WERI-Rb-1 (cell line): ENCODE results near the gene MGAM2.

Experiments
- DNase-seq: peaks from one replicate; pipeline ENCODE4 v3.0.0-alpha.2; 2020
- H3K27ac ChIP-seq: fragments of 250-450 bp; sonication (Bioruptor Pico); 2 replicates; pipeline ENCODE4 v1.5.1; 2020; ENCODE audit warnings: mild to moderate bottlenecking, moderate library complexity
- H3K27me3 ChIP-seq: fragments of 250-450 bp; sonication (Bioruptor Pico); 2 replicates; pipeline ENCODE4 v1.5.1; 2021; ENCODE audit warnings: mild to moderate bottlenecking, low read depth, moderate library complexity; ENCODE audit not compliant: insufficient read depth, severe bottlenecking
- H3K36me3 ChIP-seq: fragments of 250-450 bp; sonication (Bioruptor Pico); 2 replicates; pipeline ENCODE4 v1.5.1; 2020; ENCODE audit warnings: mild to moderate bottlenecking, moderate library complexity
- H3K4me3 ChIP-seq: 2 replicates; pipeline ENCODE4 v1.5.1; 2011; ENCODE audit warnings: low read depth, mild to moderate bottlenecking, control low read depth, low read length
- H3K9me3 ChIP-seq: fragments of 250-450 bp; sonication (Bioruptor Pico); 2 replicates; pipeline ENCODE4 v1.5.1; 2021; ENCODE audit warnings: mild to moderate bottlenecking, moderate library complexity; ENCODE audit not compliant: severe bottlenecking
- TF ChIP-seq, protein P1 (sequence below): IDR thresholded peaks from 2 replicates; pipeline ENCODE4 v1.5.1; 2011; ENCODE audit warnings: low read depth, mild to moderate bottlenecking, control low read depth, inconsistent platforms, low read length

Gene MGAM2

GRCh38 chr7:142180426-142180825, 68.9 kb downstream of the MGAM2 start:
- DNase-seq, result no peak
- H3K27ac ChIP-seq, result no peak overlapping the region
- TF ChIP-seq, protein P1, sequence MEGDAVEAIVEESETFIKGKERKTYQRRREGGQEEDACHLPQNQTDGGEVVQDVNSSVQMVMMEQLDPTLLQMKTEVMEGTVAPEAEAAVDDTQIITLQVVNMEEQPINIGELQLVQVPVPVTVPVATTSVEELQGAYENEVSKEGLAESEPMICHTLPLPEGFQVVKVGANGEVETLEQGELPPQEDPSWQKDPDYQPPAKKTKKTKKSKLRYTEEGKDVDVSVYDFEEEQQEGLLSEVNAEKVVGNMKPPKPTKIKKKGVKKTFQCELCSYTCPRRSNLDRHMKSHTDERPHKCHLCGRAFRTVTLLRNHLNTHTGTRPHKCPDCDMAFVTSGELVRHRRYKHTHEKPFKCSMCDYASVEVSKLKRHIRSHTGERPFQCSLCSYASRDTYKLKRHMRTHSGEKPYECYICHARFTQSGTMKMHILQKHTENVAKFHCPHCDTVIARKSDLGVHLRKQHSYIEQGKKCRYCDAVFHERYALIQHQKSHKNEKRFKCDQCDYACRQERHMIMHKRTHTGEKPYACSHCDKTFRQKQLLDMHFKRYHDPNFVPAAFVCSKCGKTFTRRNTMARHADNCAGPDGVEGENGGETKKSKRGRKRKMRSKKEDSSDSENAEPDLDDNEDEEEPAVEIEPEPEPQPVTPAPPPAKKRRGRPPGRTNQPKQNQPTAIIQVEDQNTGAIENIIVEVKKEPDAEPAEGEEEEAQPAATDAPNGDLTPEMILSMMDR, result no peak
- H3K36me3 ChIP-seq, result no peaks in the 10 kb centered on the region
- no peaks in the 10 kb centered on the region for H3K9me3 ChIP-seq
- H3K4me3 ChIP-seq, result no peak overlapping the region
- no peaks in the 10 kb centered on the region for H3K27me3 ChIP-seq

DNA sequence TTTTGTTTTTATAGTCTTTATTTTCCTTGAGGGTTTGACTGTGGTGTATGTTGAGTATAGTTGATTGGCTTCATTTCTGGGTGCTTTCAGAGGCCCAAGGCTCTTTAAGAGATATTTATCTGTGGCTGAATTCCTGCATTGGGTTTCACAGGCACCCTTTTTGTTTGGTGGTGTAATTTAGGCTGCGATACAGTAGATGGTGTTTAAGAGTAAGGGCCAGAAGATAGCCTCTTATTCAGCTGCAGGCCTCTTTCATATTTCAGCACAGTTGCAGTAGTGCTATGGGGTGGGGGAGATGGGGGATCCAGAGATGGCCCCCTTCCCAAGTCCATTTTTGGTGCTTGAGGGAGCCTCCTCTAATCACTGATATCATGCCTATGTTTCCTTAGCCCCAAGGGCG, 69.7 kb downstream of the MGAM2 start:
- Histone ChIP-seq H3K9me3 (no peaks in the 10 kb centered on the region), H3K4me3 (no peak overlapping the region), H3K27ac (no peak overlapping the region), H3K36me3 (no peaks in the 10 kb centered on the region), H3K27me3 (no peaks in the 10 kb centered on the region)
- no peak for DNase-seq
- TF ChIP-seq, protein P1, result no peak

GRCh38 chr7:142181966-142182365, 70.4 kb downstream of the MGAM2 start:
- no peaks in the 10 kb centered on the region for H3K36me3 ChIP-seq
- peak; percentile 74 for DNase-seq
- H3K9me3 ChIP-seq, result no peaks in the 10 kb centered on the region
- peak overlapping the region; percentile 52 for H3K27ac ChIP-seq
- no peak overlapping the region for H3K4me3 ChIP-seq
- no peaks in the 10 kb centered on the region for H3K27me3 ChIP-seq
- TF ChIP-seq, protein P1, result no peak

DNA sequence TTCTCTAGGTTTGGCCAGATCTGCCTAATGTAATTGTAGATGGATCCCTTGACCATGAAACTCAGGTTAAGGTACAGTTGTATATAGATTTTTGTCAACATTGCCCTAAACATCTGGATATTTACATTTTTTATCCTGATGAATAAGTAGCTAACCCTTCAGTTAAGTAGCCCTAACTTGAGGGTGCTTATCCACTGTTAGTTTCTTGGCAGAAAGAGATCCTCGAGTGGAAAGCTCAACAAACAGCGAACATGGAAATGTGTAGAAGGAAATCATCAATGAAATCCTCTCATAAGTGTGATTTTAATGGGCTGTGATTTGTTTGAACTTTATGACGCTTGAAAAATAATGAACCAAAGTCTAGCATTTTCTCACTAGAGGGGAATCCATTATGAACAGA, 73.6 kb downstream of the MGAM2 start:
- H3K27ac ChIP-seq, result no peak overlapping the region
- TF ChIP-seq, protein P1, result no peak
- no peaks in the 10 kb centered on the region for H3K27me3 ChIP-seq
- no peaks in the 10 kb centered on the region for H3K36me3 ChIP-seq
- no peaks in the 10 kb centered on the region for H3K9me3 ChIP-seq
- no peak overlapping the region for H3K4me3 ChIP-seq
- no peak for DNase-seq

GRCh38 chr7:142185801-142186200, 74.3 kb downstream of the MGAM2 start:
- Histone ChIP-seq H3K36me3 (no peaks in the 10 kb centered on the region), H3K4me3 (no peak overlapping the region), H3K27me3 (no peaks in the 10 kb centered on the region), H3K27ac (no peak overlapping the region), H3K9me3 (no peaks in the 10 kb centered on the region)
- DNase-seq, result no peak
- TF ChIP-seq, protein P1, result no peak

GRCh38 chr7:142188154-142188553, 76.6 kb downstream of the MGAM2 start:
- Histone ChIP-seq H3K9me3 (no peaks in the 10 kb centered on the region), H3K36me3 (no peaks in the 10 kb centered on the region), H3K27me3 (no peaks in the 10 kb centered on the region), H3K27ac (no peak overlapping the region), H3K4me3 (no peak overlapping the region)
- no peak for DNase-seq
- TF ChIP-seq, protein P1, result no peak
